Measurements from ENCODE around the gene CFAP20DC. TPM values are rescaled to one million over a fixed set of nuclear protein-coding genes. Genes with fewer than 3 reads are reported as not detected.

Gene CFAP20DC
- total RNA-seq, 4 donors from 2014 or later: not detected

DNA sequence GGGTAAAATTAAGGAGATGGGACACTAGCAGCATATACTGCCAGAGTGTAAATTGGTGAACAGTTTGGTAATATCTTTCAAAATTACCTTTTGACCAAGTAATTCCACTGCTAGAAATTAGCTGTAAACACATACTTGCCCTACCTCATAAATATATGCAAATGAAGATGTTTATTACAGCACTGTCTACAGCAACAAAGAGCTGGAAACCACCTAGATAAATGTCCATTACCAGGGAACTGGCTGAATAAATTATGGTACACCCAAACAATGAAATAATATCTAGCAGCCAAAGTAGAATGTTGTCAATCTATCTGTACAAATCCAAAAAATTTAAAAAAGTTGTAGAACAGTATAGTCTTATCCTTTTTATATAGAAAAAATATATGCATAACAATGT, 277.4 kb downstream of the CFAP20DC start:
- H3K4me3 ChIP-seq: no peak overlapping the region
- H3K36me3 ChIP-seq: no peaks in the 10 kb centered on the region
- no peak overlapping the region for H3K27ac ChIP-seq
- in situ Hi-C loops (cut with MboI; ENCODE audit: low sequenced_read_pairs in 4 of 4): no loop called here
- H3K9me3 ChIP-seq: no peaks in the 10 kb centered on the region
- no peak for DNase-seq
- ATAC-seq: no peak
- TF ChIP-seq, protein P1, sequence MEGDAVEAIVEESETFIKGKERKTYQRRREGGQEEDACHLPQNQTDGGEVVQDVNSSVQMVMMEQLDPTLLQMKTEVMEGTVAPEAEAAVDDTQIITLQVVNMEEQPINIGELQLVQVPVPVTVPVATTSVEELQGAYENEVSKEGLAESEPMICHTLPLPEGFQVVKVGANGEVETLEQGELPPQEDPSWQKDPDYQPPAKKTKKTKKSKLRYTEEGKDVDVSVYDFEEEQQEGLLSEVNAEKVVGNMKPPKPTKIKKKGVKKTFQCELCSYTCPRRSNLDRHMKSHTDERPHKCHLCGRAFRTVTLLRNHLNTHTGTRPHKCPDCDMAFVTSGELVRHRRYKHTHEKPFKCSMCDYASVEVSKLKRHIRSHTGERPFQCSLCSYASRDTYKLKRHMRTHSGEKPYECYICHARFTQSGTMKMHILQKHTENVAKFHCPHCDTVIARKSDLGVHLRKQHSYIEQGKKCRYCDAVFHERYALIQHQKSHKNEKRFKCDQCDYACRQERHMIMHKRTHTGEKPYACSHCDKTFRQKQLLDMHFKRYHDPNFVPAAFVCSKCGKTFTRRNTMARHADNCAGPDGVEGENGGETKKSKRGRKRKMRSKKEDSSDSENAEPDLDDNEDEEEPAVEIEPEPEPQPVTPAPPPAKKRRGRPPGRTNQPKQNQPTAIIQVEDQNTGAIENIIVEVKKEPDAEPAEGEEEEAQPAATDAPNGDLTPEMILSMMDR (IDR thresholded peaks at IDR 0.05 in 4 of 5, conservative IDR thresholded peaks at IDR 0.05 in 1 of 5): no peak
- no peak for TF ChIP-seq POLR2A (IDR thresholded peaks at IDR 0.05)
- no peaks in the 10 kb centered on the region for H3K27me3 ChIP-seq
- intact Hi-C loops (cut with DNase I; ENCODE audit: low total_unique reads): no loop called here
- no peaks in the 10 kb centered on the region for H3K4me1 ChIP-seq

GRCh38 chr3:58769065-58769464, 280.8 kb downstream of the CFAP20DC start:
- ATAC-seq (no peak), DNase-seq (no peak)
- H3K4me3 ChIP-seq: no peak overlapping the region
- TF ChIP-seq, protein P1 (IDR thresholded peaks at IDR 0.05 in 4 of 5, conservative IDR thresholded peaks at IDR 0.05 in 1 of 5): no peak
- no peak for TF ChIP-seq POLR2A (IDR thresholded peaks at IDR 0.05)
- H3K36me3 ChIP-seq: no peaks in the 10 kb centered on the region
- no peaks in the 10 kb centered on the region for H3K27me3 ChIP-seq
- H3K4me1 ChIP-seq: no peaks in the 10 kb centered on the region
- in situ Hi-C loops (cut with MboI; ENCODE audit: low sequenced_read_pairs in 4 of 4): no loop called here
- no peak overlapping the region for H3K27ac ChIP-seq
- intact Hi-C loops (cut with DNase I; ENCODE audit: low total_unique reads): no loop called here
- H3K9me3 ChIP-seq: no peaks in the 10 kb centered on the region

DNA sequence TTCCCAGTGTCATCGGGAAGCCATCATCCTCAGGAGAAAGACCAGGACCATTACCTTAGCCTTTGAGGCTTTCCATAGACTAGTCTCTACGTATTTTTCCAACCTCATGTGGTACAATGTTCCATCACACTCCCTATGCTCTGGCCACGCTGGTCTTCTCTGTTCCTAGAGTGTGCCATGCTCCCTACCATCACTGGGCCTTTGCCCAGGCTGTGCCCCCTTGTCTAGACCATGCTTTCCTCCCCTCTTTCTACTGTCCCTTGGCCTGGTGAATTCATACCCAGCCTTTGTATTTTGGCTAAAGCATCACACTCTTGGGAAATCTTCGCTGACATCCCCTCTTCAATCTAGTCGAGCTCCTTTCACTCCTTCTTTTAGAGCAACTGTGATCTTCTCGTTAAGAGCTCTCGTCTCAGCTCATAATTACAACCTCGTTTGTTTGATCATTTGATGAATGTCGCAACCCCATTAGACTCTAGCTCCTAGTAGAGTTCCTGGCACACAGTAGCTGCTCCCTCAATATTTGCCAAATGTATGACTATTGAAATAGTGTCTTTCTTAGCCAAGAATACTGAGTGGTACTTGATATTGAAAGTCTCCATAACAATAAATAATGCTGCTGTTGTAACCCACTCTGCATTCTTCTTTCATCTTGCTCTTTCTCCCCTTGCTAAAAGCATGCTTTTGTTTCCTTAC, 283.1 kb downstream of the CFAP20DC start:
- in situ Hi-C loops (cut with MboI; ENCODE audit: low sequenced_read_pairs in 4 of 4) (no loop called here), intact Hi-C loops (cut with DNase I; ENCODE audit: low total_unique reads) (no loop called here)
- H3K4me3 ChIP-seq: no peak overlapping the region
- ATAC-seq (no peak), DNase-seq (no peak)
- no peaks in the 10 kb centered on the region for H3K9me3 ChIP-seq
- H3K27ac ChIP-seq: no peak overlapping the region
- no peaks in the 10 kb centered on the region for H3K27me3 ChIP-seq
- TF ChIP-seq, protein P1 (IDR thresholded peaks at IDR 0.05 in 4 of 5, conservative IDR thresholded peaks at IDR 0.05 in 1 of 5): no peak
- no peak for TF ChIP-seq POLR2A (IDR thresholded peaks at IDR 0.05)
- H3K4me1 ChIP-seq: no peaks in the 10 kb centered on the region
- no peaks in the 10 kb centered on the region for H3K36me3 ChIP-seq

DNA sequence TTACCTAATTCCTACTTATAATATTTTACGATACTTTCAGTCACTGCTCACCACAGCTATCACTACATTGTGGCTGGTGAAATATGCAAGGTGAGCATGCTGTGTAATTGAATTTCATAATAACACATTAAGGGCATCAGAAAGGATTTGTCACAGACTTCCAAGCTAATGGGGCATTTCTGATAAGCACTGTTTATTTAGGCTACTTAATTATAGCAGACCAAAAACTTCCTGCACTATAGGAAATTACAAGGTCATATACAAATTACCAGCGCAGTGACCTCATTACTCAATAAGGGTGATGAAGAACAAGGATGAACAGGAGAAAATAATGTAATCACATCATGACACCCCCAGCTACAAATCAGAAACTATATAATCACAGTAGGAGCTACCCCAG, 294.7 kb downstream of the CFAP20DC start:
- H3K36me3 ChIP-seq: no peaks in the 10 kb centered on the region
- H3K4me1 ChIP-seq: no peaks in the 10 kb centered on the region
- no peak overlapping the region for H3K27ac ChIP-seq
- no peak for DNase-seq
- no peaks in the 10 kb centered on the region for H3K27me3 ChIP-seq
- no peak for ATAC-seq
- no peaks in the 10 kb centered on the region for H3K9me3 ChIP-seq
- in situ Hi-C loops (cut with MboI; ENCODE audit: low sequenced_read_pairs in 4 of 4) (no loop called here), intact Hi-C loops (cut with DNase I; ENCODE audit: low total_unique reads) (no loop called here)
- TF ChIP-seq POLR2A (IDR thresholded peaks at IDR 0.05): no peak
- no peak overlapping the region for H3K4me3 ChIP-seq

- Histone ChIP-seq H3K36me3 (no peaks in the 10 kb centered on the region), H3K27me3 (no peaks in the 10 kb centered on the region), H3K4me3 (no peak overlapping the region), H3K4me1 (no peaks in the 10 kb centered on the region), H3K27ac (no peak overlapping the region), H3K9me3 (no peaks in the 10 kb centered on the region)
- TF ChIP-seq, protein P1 (IDR thresholded peaks at IDR 0.05 in 4 of 5, conservative IDR thresholded peaks at IDR 0.05 in 1 of 5): no peak
- no peak for TF ChIP-seq POLR2A (IDR thresholded peaks at IDR 0.05)
- DNase-seq: no peak
- ATAC-seq: no peak
- in situ Hi-C loops (cut with MboI; ENCODE audit: low sequenced_read_pairs in 4 of 4): no loop called here
- intact Hi-C loops (cut with DNase I; ENCODE audit: low total_unique reads): no loop called here
These were observed 295.8 kb downstream of the CFAP20DC start for GRCh38 chr3:58754074-58754473.

Measured in gastrocnemius medialis (tissue), 4 donors.